Skeletal muscle tissue (tissue), 4 donors: ENCODE results near the gene SGCA. TPM values are rescaled to one million over a fixed set of nuclear protein-coding genes. Genes with fewer than 3 reads are reported as not detected.
A peak's percentile ranks its signal among the peaks of the same experiment; 100 is the strongest.

ENCODE experiments used
- H3K27ac ChIP-seq: one replicate; pipeline ENCODE4 v1.7.0; 2013; ENCODE audit warnings: mild to moderate bottlenecking, low read depth, low read length, inconsistent platforms
- H3K27me3 ChIP-seq, 3 donors: one replicate each; pipeline ENCODE4 v1.7.0; 2013; ENCODE audit warnings: low read length in 3 of 3; ENCODE audit not compliant: control insufficient read depth in 3 of 3, insufficient read depth in 3 of 3
- H3K36me3 ChIP-seq, 3 donors: one replicate each; pipeline ENCODE4 v1.7.0; 2013; ENCODE audit warnings: low read length in 3 of 3; ENCODE audit not compliant: control insufficient read depth in 3 of 3, insufficient read depth in 3 of 3
- H3K4me1 ChIP-seq, 3 donors: one replicate each; pipeline ENCODE4 v1.7.0; 2013; ENCODE audit warnings: low read length in 3 of 3, mild to moderate bottlenecking in 3 of 3; ENCODE audit not compliant: control insufficient read depth in 3 of 3, insufficient read depth in 3 of 3
- H3K4me3 ChIP-seq, 3 donors: one replicate each; pipeline ENCODE4 v1.7.0; 2013; ENCODE audit warnings: low read length in 3 of 3
- H3K9ac ChIP-seq, 3 donors: one replicate each; pipeline ENCODE4 v1.7.0; 2013; ENCODE audit warnings: low read length in 3 of 3, mild to moderate bottlenecking in 3 of 3, moderate library complexity in 2 of 3, low read depth in 1 of 3
- H3K9me3 ChIP-seq, 3 donors: one replicate each; pipeline ENCODE4 v1.7.0; 2013; ENCODE audit warnings: low read length in 3 of 3; ENCODE audit not compliant: control insufficient read depth in 3 of 3
- total RNA-seq: library from RNA; depleted of rRNA; stranded (reverse); fragments of >200 nt; gene quantifications from one replicate; pipeline ENCODE4 v1.2.3, GENCODE V29; 2014
- donor health status: Osteomylitis.

SGCA gene
- total RNA-seq, 1 donor from 2014 or later, result 158 TPM

DNA sequence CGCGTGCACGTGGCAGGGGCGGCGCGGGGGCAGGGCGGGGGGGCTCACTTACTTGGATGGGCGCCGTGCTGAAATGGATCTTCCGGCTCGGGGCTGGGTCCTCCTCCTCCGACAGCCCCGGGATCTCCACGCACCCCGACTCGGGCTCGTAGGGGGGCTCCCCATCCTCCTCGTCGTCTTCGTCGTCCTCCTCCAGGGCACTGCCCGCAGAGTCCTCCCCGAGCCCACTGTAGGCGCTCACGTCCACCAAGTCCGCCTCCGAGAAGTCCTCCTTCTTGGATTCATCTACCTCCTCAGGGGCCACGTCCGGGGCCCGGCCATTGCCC lies 16.8 kb upstream of the SGCA start:
- Histone ChIP-seq H3K9me3 (no peaks in the 10 kb centered on the region), H3K36me3 (peaks cover 0 to 13% (median 11%) of the 10 kb centered on the region in 3 donors), H3K9ac (peak overlapping the region; percentile 57 to 87 (median 59)), H3K4me3 (peak overlapping the region; percentile 48 to 75 (median 69)), H3K27me3 (no peaks in the 10 kb centered on the region), H3K4me1 (peaks cover 68 to 82% (median 72%) of the 10 kb centered on the region in 3 donors), H3K27ac (peak overlapping the region; percentile 60)

- H3K4me3 ChIP-seq, result peak overlapping the region; percentile 51 to 75 (median 69)
- peaks cover 72 to 83% (median 75%) of the 10 kb centered on the region in 3 donors for H3K4me1 ChIP-seq
- peak overlapping the region; percentile 84 for H3K27ac ChIP-seq
- H3K9me3 ChIP-seq, result no peaks in the 10 kb centered on the region
- peaks cover 0 to 7% (median 5%) of the 10 kb centered on the region in 3 donors for H3K36me3 ChIP-seq
- H3K27me3 ChIP-seq, result no peaks in the 10 kb centered on the region
- peak overlapping the region; percentile 57 to 87 (median 82) for H3K9ac ChIP-seq
Observed at GRCh38 chr17:50149417-50150353, 16.1 kb upstream of the SGCA start.

- Histone ChIP-seq H3K27me3 (no peaks in the 10 kb centered on the region), H3K27ac (peak within 1 kb of the TSS; percentile 84), H3K36me3 (no peaks in the 10 kb centered on the region), H3K9me3 (no peaks in the 10 kb centered on the region), H3K4me3 (peak within 1 kb of the TSS; percentile 77 to 84 (median 80)), H3K9ac (peak within 1 kb of the TSS; percentile 77 to 87 (median 82)), H3K4me1 (peaks cover 74 to 83% (median 75%) of the 10 kb centered on the region in 3 donors)
Observed at GRCh38 chr17:50150354-50151040, 15.3 kb upstream of the SGCA start, which contains the start of gene PPP1R9B. Gene PPP1R9B (minus strand): TSS chr17:50150677. CDS start chr17:50150513, 164 bp downstream.

DNA sequence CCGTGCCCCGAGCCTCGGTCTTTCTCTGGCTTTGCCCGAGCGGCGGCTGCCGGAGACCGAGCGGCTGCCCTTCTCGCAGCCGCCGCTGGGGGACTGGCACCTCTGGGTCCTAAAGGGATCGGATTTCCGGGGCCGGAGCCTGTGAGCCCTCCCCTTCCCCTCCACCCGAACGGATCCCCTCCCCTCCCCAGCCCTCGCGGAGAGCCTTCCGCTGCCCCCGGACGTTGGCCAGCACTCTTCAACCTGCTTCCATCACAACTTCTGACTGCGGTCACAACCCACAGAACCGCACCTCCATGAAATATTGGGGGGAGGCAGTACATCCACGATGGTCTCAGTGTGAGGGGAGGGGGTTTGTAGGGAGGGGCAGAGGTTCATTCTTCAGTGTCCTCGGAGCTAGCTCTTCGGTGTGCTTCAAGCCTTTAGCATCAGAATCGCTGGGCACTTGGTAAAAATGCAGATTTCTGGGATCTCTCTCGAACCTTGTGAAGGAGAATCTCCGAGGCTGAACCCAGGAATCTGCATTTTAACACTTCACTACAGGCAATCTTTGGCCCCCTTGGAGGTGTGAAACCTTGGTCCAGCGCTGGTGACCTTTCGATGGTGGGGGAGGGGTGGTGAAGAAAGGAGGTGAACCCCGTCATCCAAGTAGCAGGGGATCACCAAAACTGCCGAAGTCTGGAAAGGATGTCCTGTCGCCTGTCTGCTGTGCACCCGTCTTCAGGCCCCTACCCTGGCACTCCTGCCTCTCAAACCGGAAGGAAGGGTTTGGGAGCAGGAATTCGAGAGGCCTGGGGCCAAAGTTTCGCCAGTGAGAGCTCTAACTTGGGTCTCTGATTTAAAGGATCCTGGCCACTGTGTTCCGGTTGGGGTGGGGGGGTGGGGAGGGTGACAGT lies 14.5 kb upstream of the SGCA start:
- peaks cover 67 to 77% (median 68%) of the 10 kb centered on the region in 3 donors for H3K4me1 ChIP-seq

DNA sequence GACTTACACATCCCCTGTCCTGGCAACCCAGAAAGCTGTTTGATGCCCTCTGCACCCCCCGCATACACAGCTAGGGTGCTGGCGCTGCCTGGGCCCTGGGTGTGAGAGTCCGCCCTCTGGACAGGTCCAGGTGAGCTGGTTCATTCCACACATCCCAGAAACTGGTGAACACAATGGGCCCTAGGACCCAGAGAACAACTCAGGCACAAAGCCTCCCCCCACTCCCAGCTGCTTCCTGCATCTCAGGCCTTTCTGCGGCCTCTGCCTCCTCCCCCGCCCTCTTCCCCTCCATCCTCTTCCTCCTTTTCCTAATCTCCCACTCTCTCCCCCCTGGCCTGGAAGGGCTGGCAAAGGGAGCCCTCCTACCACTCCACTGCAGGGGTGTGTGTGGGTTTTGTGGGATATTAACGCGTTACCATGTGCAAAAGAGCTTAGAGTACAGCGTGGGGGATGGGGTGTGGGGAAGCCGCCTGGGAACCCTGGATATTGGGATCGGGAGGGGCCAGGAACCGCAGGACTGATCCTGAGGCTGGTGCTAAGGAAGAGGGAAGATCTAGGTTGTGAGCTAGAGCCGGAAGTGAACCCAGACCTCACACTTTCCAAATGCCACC lies 13.8 kb upstream of the SGCA start:
- Histone ChIP-seq H3K36me3 (no peaks in the 10 kb centered on the region), H3K27me3 (no peaks in the 10 kb centered on the region), H3K9ac (peak overlapping the region; percentile 43 to 83 (median 50)), H3K27ac (peak overlapping the region; percentile 84), H3K4me1 (peaks cover 60 to 70% (median 61%) of the 10 kb centered on the region in 3 donors), H3K4me3 (peak overlapping the region; percentile 62 to 84 (median 80)), H3K9me3 (no peaks in the 10 kb centered on the region)

More for the DNA sequence above, 14.5 kb upstream of the SGCA start:
- peak overlapping the region; percentile 77 to 84 (median 80) for H3K4me3 ChIP-seq
- H3K36me3 ChIP-seq, result no peaks in the 10 kb centered on the region
- H3K27ac ChIP-seq, result peak overlapping the region; percentile 84
- H3K9ac ChIP-seq, result peak overlapping the region; percentile 76 to 83 (median 79)
- no peaks in the 10 kb centered on the region for H3K9me3 ChIP-seq
- H3K27me3 ChIP-seq, result no peaks in the 10 kb centered on the region

DNA sequence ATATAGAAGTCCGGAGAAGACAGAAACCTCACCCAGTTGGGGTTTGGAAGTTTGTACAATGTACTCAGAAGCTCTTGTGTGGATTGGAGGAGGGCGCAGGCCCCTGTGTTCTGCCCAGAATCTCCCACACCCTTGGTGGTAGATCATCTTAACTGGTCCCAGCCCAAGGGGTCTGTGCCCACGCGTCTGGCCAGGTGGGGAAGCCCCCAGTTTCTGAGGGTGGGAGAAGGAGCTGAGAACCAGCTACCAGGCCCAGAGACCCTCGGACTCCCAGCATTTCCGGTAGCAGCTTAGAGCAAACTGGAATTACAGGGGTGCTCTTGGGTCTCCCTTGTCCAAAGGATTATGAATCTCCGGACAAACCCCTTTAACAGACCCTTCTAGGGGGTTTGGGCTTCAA lies 13.1 kb upstream of the SGCA start:
- peaks cover 53 to 64% (median 54%) of the 10 kb centered on the region in 3 donors for H3K4me1 ChIP-seq
- no peaks in the 10 kb centered on the region for H3K36me3 ChIP-seq
- no peak overlapping the region for H3K4me3 ChIP-seq
- H3K9ac ChIP-seq, result peak overlapping the region in 2 of 3 donors; percentile 50 to 83
- H3K9me3 ChIP-seq, result no peaks in the 10 kb centered on the region
- no peaks in the 10 kb centered on the region for H3K27me3 ChIP-seq
- H3K27ac ChIP-seq, result peak overlapping the region; percentile 84

DNA sequence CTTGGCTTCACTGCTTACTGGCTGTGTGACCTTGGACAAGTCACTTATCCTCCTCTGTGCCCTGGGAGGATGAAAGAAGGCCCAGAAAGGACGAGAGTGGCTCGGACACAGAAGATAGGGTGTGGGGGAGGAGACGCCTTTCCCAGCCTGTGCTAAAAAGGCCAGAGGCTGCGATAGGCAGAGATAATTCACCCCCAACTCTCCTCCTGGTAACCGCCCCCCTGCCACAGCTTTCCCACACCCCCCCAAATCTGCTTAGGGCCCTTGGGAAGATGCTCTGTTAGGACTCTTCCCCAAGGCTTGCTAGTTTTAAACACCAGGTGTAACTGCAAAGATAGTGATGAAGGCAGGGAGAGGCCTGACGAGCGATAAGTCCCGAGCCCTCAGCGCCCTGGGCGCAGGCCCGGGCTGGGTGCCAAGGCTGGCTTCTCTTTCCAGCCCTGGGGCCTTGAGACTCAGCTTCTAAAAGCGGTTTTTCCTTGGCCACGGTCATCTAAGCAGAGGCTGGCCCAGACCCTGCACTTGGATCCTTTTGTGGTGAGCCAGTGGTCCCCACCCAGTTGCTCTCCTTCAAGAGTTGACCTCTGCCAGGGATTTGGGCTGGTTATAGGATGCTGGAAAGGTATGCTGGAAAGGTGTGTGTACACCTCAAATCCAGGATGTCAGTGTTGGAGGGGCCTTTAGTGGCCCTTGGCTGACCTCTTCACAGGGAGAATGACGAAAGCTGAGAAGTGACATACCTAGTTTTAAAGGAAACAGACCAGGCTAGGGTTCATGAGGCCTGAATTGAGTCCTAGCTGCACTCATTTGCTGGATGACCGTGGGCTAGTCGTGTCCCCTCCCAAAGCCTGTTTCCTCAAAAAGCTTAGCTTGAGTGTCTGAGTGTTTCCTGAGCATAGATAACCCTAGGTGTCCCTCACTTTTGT lies 11.9 kb upstream of the SGCA start:
- peaks cover 45 to 61% (median 47%) of the 10 kb centered on the region in 3 donors for H3K4me1 ChIP-seq
- H3K9me3 ChIP-seq, result no peaks in the 10 kb centered on the region
- peak overlapping the region; percentile 84 for H3K27ac ChIP-seq
- H3K9ac ChIP-seq, result peak overlapping the region in 2 of 3 donors; percentile 23 to 64
- H3K27me3 ChIP-seq, result no peaks in the 10 kb centered on the region
- H3K4me3 ChIP-seq, result no peak overlapping the region
- H3K36me3 ChIP-seq, result no peaks in the 10 kb centered on the region

GRCh38 chr17:50154604-50155003 lies 11.2 kb upstream of the SGCA start:
- Histone ChIP-seq H3K27ac (peak overlapping the region; percentile 84), H3K27me3 (no peaks in the 10 kb centered on the region), H3K9ac (peak overlapping the region in 1 of 3 donors; percentile 64), H3K4me1 (peaks cover 45 to 56% (median 47%) of the 10 kb centered on the region in 3 donors), H3K4me3 (no peak overlapping the region), H3K9me3 (no peaks in the 10 kb centered on the region), H3K36me3 (no peaks in the 10 kb centered on the region)
